ENCODE results near the gene TXNDC17.

DNA sequence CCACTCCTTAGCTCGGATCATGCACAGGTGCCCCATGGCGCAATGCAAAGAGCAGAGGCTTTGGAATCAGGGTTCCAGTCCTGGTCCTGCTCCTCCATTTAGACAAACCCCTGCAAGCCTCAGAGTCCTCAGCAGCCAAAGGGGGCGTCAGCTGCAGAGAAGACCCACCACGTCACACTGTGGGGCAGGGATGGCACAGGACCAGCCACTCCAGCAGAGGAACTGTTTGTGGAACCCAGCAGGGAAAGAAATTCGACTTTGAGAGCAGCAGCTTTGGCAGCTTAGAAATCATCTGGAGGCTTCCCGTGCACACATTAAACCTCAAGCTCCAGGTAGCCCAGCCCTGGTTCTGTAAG, 35.9 kb downstream of the TXNDC17 start:
- TF ChIP-seq, protein P1, sequence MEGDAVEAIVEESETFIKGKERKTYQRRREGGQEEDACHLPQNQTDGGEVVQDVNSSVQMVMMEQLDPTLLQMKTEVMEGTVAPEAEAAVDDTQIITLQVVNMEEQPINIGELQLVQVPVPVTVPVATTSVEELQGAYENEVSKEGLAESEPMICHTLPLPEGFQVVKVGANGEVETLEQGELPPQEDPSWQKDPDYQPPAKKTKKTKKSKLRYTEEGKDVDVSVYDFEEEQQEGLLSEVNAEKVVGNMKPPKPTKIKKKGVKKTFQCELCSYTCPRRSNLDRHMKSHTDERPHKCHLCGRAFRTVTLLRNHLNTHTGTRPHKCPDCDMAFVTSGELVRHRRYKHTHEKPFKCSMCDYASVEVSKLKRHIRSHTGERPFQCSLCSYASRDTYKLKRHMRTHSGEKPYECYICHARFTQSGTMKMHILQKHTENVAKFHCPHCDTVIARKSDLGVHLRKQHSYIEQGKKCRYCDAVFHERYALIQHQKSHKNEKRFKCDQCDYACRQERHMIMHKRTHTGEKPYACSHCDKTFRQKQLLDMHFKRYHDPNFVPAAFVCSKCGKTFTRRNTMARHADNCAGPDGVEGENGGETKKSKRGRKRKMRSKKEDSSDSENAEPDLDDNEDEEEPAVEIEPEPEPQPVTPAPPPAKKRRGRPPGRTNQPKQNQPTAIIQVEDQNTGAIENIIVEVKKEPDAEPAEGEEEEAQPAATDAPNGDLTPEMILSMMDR (IDR thresholded peaks at IDR 0.05): no peak
- TF ChIP-seq POLR2A (IDR thresholded peaks at IDR 0.05) (no peak), POLR2AphosphoS5 (IDR thresholded peaks at IDR 0.05) (no peak)

Measured in sigmoid colon (tissue), 4 donors.